GM19328 (cell line): ENCODE measurements around the gene ADAM29.
"Not testable (repeated sequence)": the region's sequence is repeated elsewhere in the genome, so short reads cannot be mapped to it uniquely, and the experiment has no call there.

ENCODE experiments used
- ATAC-seq: cut with Tn5 transposase; IDR thresholded peaks from one replicate; pipeline ENCODE4 v1.9.1; 2021; ENCODE audit warnings: mild to moderate bottlenecking, moderate library complexity; ENCODE audit not compliant: unreplicated experiment

ADAM29 gene

DNA sequence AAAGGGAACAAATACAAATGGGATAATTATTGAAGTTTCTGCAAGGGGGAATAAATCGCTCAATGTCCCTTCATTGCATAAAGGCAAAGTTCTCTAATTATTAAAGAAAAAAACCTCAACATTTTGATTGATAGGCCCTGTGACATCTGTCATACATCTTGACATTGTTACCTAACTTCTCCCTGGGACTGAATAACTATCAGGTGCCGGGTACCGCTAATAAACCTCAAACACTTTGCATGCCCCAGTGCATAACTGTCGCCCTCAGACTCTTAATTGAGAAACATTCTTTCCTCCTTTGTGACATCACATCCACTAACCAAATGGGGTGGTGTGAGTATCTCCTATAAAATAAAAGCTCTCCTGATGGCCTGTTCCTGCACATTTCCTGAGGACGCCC lies at the start of gene ADAM29:
TSS of gene ADAM29 (plus strand) at position 301 of the 400 bp plus-strand sequence. CDS start 57,168 bp downstream, outside the sequence.
- ATAC-seq = no peak

GRCh38 chr4:174869339-174869738 lies 48.8 kb upstream of the ADAM29 start:
- no peak for ATAC-seq

GRCh38 chr4:174870311-174870710 lies 47.8 kb upstream of the ADAM29 start:
- no peak for ATAC-seq

DNA sequence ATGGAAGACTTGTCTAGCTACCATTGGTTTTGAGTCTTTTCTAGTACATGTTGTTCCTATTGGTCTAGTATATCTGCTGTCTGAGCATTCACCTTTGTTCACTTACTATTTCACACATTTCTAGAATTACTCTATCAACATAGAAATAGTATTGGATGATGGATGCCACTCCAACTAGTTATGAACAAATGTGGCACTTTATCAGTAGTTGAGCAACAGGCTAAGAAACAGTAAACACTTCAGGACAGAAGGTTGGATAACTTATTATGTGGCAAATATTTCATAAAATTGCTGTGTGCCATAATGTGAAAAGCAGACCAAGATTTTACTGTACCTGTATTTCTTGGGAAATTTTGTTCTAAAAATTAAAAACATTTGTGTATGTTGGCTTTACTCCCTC lies 46.8 kb upstream of the ADAM29 start:
- no peak for ATAC-seq

DNA sequence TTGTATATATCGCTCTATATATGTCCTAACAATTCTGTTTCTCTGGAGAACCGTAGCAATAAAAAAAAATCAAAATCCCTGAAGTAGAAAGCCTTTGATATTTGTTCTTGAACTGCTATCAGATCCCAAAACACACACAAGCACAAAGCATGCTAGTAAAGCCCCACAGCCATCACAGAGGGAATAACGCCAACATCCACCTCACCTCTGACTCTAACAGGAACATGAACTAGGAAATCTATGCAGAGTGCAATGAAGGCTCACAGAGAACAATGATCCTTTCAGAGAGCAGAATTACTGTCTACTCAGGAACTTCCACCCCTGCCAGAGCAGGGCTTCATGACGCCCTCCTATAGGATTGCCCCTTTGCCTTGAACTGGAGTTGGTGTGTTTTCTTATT lies 45.0 kb upstream of the ADAM29 start:
- not testable (repeated sequence) for ATAC-seq

GRCh38 chr4:174873931-174874330 lies 44.2 kb upstream of the ADAM29 start:
- no peak for ATAC-seq

DNA sequence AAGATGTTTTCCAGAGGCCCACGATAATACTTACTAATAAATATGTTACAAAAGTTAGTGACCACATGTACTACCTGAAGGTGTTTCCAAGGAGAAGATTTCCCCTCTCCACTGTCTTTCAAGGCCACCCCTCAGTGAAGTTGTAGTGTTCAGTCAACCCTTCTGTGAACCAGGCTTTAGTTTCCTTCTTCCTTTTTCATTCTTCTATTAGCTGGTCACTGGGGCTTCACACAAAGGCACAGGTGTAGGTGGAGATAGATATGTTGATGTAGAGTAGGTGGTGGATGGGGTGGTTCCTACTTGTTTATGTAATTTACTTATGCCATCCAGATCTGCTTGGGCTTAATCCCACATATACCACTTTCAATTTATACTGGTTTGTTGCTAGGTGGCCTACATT lies 43.3 kb upstream of the ADAM29 start:
- ATAC-seq = no peak

- no peak for ATAC-seq
Measured at GRCh38 chr4:174880001-174880400, 38.2 kb upstream of the ADAM29 start.

- no peak for ATAC-seq
Measured at GRCh38 chr4:174882317-174882992, 35.7 kb upstream of the ADAM29 start.

GRCh38 chr4:174907508-174907907 lies 10.7 kb upstream of the ADAM29 start:
- no peak for ATAC-seq

GRCh38 chr4:174910271-174910670 lies 7.9 kb upstream of the ADAM29 start:
- no peak for ATAC-seq

GRCh38 chr4:174912919-174913543 lies 5.1 kb upstream of the ADAM29 start:
- no peak for ATAC-seq

DNA sequence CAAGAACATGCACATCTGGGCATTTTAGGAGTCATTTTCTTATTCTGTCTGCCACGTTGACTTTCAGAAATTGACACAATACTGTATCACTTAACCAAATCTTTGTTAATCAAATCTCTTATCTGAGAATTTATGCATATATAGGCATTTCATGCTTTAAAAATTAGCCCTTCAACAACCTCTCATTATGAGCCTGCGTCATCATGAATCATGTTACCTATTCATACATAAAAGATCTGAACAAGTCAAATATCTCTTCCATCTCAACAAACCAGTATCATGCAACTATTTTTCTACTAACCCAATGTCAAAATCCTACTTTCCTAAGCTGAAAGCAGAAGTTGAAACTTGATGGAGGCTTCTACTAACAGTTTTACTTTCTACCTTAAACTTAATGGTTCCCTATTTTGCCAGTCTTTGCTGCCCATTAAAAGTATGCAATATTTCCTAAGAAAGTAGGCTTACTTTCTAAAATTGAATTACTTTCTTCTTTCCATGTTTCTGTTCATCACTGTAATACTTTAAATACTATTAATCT lies 1.8 kb downstream of the ADAM29 start:
- ATAC-seq = no peak

GRCh38 chr4:174926958-174927357 lies 8.8 kb downstream of the ADAM29 start:
- ATAC-seq = no peak

GRCh38 chr4:174928174-174928573 lies 10.0 kb downstream of the ADAM29 start:
- no peak for ATAC-seq

DNA sequence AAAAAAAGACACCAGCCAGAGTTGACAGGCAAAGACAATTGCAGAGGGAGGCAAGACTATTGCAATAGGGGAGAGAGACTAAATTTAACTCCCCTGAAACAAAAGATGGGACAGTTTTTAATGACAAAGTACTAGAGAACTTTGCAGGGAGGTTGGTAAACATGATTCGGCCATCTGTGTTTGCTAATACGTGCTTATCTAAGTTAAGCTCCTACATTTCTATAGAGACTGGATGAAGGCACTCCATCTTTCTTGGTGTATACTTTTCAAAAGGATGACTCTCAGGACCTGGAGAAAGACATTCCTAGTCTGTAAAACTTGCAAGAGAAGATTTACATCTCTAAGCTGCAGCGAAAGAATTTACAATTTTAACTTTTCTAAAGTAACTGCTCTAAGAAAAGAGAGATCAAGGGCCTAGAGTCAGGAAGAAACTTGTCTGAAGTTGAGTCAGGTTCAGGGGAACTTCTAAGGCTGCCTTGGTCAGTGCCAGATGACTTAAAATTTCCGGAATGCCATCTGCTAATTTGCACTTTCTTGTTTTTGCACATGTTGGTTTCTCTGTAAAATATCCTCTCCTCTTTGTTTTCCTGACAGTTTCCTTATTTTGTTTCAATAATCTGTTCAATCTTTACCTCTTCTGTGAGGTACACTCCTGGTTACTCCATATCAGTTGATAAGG lies 10.6 kb downstream of the ADAM29 start:
- ATAC-seq = no peak

DNA sequence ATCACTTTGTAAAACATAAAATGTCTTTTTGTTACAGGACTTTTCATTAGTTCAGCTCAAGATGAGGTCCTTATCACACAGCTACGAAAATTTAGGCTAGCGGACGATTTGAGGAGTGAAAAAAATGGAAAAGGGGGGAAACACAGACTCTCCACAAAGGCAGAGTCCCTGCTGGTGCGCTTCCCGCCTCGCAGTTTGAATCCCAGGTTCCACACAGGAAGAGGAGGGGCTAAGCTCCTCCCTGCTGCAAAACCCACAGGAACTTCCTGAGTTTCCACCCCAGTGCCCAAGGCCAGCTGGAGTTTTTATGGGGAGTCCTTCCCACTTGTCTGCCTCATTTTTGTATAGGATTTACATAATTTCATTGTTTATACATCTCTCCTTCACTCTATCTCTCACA lies 11.2 kb downstream of the ADAM29 start:
- no peak for ATAC-seq

DNA sequence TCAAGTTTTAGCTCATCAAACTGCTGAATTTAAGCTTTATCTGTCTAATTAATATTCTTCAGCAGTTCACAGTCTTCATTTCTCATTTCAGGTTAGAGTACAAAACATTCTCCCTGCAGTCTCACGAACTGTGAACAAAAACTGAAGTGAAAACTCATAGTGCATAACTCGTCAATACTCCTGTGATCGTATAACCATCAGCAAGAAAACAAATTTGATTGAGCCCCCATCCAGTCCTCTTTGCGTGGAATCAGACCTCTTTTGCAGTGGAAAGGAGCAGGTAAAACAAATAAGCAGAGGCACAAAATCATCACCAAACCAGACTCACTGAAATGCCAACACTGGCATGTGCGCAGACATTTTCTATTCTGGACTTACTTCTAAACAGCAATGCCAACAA lies 12.7 kb downstream of the ADAM29 start:
- ATAC-seq = no peak

DNA sequence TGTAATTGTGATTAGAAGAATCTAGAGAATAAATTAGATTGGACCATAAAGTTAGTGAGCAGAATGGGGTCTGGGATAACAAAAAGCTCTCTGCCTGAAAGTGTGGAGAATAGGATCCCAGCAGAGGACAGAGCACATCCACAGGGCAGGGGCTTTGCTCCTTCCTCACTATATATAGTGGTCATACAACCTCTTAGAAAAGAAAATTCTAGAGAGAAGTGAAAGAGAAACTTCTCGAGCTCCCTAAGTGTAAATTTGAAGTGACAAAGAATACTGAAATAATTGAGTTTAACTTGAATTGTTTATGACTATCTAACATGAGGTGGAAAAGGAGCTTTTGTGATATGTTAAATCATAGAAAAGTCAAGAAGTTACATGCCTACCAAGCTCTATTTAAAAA lies 14.9 kb downstream of the ADAM29 start:
- no peak for ATAC-seq

DNA sequence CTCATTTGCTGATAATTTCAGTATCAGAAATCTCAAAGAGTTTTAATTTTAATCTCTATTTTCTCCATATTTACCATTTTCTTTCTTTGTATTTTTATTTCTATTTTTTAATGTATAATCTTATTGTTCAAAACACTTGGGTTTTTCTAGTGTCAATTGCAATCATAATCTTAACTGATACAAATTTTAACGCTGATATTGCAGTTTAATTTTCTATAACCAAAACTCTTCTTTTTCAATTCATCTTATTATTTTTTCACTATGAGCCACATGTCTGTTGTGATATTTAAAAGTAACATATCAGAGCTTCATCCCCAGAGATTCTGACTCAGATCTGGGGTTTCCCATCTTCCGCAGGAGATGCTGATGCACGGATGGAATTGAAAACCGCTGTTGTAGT lies 16.2 kb downstream of the ADAM29 start:
- no peak for ATAC-seq

DNA sequence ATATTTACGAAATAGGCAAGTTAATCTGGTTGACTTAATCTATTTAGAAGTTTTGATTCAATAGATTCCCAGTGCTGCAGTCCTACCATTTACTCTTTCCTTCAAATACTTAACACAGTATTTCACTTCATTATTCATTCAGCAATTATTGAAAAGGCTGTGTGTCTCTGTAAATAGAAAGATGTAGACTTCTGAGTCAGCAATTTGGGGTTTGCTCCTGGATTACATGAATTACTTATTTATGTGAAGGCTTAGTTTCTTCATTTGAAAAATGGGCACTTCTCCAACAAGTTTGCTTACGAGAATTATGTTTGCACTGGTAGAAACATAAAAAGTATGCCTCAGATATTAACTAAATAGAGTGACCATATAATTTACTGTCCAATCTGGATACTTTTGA lies 17.4 kb downstream of the ADAM29 start:
- ATAC-seq = no peak

DNA sequence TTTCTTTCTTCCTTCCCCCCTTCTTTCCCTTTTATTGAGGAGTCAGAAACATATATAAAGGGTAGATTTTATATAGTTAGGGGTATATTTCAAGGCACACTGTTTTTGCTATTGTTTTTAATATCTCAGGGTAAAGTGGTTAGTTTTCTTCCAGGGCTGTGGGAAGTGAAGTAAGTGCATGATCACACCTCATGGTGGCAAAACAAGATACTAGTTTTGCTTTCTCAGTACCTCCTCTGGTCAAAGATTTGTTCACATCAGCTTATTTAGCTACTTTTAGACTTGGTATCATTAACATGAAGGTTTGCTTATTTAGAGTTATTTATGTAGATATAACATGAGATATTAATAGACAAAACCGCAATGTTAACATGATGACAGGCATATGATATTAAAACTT lies 21.8 kb downstream of the ADAM29 start:
- no peak for ATAC-seq
